DMS53 treated with DMSO at 0.1 percent for 48 hours (cell line): ENCODE measurements around the gene LIMCH1.

Source experiments
- DNase-seq: peaks from one replicate; lab custom pipeline; 2025; ENCODE audit not compliant: unreplicated experiment; lab: John Stamatoyannopoulos, UW

LIMCH1 gene

DNA sequence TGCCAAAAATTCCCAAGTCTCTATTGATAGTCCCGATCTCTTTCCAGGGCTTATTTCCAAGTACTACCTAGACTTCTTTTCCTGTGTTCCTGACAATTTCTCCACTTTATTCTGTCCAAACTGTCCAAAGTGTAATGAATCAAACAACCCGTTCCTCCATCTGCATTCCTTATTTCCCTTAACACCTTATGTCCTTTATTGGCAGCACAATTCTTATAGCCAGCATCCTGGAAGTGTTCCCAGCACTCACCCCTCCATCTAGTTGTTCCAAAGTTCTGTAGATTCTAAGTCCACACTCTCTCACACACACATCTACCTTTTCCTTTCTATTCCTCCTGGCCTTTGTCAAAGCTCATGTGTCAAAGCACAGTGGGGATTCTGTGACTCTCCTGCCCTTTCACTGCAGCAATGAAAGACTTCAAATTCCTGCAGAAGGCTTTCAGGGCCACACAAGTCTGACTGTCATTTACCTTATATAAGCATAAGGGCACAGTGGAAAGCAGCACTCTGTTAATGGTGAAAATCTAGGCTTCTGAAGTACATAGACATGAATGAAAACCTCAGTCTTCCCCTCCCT is 22.1 kb downstream of the LIMCH1 start:
- DNase-seq: no peak

- no peak for DNase-seq
Observed at GRCh38 chr4:41561244-41561643, 23.3 kb downstream of the LIMCH1 start.

- DNase-seq: no peak
Observed at GRCh38 chr4:41567186-41567585, 29.2 kb downstream of the LIMCH1 start.

DNA sequence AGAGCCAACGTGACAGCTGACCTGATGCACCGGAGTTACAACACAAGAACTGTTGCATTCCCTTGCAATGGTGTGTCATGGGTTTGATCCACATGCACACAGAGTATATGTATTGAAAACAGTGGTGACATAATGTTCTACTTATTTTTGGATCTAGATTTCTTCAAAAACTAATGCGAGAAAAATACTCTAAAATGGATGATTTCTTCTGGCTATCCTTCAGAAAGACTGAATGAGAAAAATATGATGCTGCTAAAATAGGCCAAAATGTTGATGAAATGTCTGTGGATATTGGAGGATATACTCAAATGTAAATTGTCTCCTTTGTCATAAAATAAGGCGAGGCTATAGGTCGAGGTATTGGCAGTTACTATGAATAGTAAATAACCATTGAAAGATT is 30.4 kb downstream of the LIMCH1 start:
- no peak for DNase-seq

- no peak for DNase-seq
Observed at GRCh38 chr4:41569961-41570360, 32.0 kb downstream of the LIMCH1 start.

- DNase-seq: no peak
Observed at GRCh38 chr4:41571422-41571821, 33.5 kb downstream of the LIMCH1 start.

DNA sequence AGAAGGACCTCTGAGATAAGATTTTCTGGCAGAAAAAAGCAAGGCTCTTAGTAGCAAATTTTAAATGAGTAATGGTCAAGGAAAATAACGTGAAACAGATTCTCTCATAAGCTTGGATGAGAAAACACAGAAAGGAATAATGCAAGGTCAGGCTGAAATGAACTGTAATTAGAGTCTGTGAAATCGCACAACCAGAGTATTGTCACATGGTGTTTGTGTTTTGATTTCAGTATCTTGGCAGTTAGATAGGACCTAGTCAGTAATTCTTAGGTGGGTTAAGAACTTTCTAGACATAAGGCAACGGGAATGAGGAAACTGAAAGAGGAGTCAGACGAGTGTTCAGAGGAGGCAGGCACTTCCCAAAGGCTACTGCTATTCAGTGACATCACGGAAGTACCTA is 34.6 kb downstream of the LIMCH1 start:
- DNase-seq: no peak

- DNase-seq: no peak
Observed at GRCh38 chr4:41572956-41573355, 35.0 kb downstream of the LIMCH1 start.

GRCh38 chr4:41573502-41574001 is 35.6 kb downstream of the LIMCH1 start:
- DNase-seq: no peak

- no peak for DNase-seq
Observed at GRCh38 chr4:41575207-41575606, 37.2 kb downstream of the LIMCH1 start.

DNA sequence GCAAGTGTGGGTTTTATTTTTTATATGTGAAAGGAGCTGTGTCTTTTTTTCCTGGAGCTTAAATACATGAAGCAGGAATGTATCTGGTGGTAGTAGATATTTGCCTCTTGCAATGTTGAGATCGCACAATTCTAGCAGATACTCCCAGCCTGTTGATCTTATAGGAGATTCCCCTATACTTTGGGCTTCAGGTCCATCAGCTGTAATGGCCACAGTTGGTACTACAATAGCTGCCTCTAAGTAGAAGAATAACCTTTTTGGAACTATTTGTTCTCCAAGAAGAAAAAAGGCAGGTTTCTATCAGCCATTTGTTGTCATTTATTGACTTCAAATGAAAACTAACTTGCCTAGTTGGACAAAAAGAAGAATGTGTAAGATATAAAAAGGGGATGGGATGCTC is 37.7 kb downstream of the LIMCH1 start:
- DNase-seq: no peak

DNA sequence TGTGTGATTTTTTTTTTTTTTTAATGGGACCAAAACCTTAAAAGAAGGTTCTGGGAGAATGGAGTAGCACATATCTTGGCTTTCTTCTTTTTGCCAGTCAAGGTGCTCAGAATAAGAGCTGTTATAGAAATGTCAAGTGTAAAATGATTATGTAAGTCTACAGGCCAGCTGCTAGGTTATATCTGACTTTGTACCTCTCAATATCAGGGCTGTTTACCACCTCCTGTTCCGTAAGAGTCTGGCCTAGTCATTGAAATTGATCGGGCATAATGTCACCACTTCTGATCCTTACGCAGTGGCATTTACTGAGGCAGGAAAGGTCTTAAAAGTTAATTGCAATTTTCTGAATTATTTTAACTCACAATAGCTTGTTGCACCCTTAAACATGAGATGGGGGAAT is 41.1 kb downstream of the LIMCH1 start:
- no peak for DNase-seq

DNA sequence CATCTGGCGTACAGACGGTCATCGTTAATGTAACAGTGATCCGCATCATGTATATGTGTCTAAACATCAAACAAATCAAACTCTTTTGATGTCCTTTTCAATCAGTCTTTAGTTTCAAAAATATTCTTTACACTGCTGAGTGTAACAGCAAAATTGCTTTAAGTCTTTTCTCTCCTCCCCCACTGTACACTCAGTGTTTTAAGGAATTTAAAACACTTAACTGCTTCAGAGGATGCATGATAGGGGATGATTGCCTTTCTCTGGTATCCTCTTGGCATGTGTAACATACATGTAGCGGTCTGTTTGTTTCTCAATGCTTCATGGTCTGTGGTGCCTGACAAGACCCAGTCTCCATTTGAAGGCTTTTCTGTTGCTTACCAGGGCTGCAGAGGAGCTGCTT is 41.6 kb downstream of the LIMCH1 start:
- no peak for DNase-seq

DNA sequence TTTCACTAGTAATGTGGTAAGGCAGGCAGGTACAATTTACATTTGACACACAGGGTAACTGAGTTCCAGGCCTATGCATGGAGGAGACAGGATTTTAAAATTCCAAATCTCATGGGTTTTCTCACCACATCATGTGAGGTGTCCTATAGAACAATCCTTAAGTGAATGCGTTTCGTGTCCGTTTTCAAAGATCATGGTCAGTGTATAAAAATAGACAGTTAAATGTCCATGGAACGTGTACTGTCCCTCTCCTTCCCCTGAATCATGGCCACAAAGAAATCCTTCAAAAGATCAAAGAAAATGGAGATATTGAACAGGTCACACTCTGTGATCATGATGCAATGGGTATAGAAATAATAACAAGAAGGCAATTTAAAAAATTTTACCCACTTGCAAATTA is 42.0 kb downstream of the LIMCH1 start:
- DNase-seq: no peak

- DNase-seq: no peak
Observed at GRCh38 chr4:41586675-41587225, 48.8 kb downstream of the LIMCH1 start.

DNA sequence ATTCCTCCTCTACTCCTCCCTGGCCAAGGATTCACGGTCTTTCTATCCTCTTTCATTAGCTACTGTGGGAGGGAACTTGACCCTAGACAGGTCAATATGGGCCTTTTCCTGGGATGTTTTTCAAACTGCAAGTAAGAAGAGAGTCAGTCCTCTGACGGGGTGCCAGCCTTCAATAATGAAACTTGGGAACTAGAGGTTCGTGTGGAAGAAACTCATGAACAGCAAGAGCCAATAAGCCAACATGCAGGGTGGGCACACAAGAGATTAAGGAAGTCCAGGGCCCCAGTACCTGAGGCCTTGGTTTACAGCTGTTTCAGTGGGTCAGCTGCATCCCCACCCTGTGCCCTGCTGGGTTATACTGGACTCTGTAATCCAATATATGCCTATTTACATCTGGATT is 49.3 kb downstream of the LIMCH1 start:
- DNase-seq: no peak

DNA sequence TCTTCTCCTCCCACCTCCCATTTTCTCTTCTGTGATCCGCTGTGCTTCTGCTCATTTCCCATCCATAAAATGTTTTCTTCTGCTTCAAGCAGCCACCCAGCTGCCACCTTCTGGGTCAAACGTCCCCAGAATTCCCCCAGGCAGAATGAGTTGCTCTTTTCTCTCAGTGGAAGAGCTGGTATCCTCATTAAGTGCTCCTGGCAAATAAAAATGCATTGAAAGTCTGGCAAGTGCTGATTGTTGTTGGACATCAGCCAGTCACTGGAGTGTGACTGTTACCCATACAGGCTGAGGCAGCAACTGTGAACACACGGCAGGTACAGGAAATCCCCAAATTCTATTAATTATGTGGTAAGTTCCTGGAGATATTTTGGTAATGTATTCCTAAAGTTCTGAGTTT is 52.6 kb downstream of the LIMCH1 start:
- DNase-seq: peak; percentile 70

GRCh38 chr4:41594432-41594831 is 56.5 kb downstream of the LIMCH1 start:
- DNase-seq: no peak

GRCh38 chr4:41597494-41597893 is 59.5 kb downstream of the LIMCH1 start:
- DNase-seq: no peak

DNA sequence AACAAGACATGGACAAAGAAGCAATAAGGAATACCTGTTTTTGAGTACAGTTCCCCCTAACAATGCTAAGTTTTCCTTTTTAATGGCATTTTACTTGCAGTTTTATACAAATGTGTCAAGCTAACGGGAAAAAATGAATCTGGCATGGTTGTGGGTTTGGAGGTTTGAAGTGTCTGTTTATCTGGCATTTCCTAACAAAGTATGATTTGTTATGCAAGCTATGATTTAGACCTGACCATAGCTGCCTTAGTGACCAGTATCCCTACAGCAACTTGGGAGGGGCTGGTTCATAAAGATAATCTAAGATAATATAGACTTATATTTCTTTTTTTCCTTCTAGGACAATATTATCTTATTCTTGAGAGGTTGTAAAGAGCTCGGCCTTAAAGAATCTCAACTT is 60.6 kb downstream of the LIMCH1 start:
- DNase-seq: no peak

GRCh38 chr4:41599192-41599786 is 61.3 kb downstream of the LIMCH1 start:
- no peak for DNase-seq

DNA sequence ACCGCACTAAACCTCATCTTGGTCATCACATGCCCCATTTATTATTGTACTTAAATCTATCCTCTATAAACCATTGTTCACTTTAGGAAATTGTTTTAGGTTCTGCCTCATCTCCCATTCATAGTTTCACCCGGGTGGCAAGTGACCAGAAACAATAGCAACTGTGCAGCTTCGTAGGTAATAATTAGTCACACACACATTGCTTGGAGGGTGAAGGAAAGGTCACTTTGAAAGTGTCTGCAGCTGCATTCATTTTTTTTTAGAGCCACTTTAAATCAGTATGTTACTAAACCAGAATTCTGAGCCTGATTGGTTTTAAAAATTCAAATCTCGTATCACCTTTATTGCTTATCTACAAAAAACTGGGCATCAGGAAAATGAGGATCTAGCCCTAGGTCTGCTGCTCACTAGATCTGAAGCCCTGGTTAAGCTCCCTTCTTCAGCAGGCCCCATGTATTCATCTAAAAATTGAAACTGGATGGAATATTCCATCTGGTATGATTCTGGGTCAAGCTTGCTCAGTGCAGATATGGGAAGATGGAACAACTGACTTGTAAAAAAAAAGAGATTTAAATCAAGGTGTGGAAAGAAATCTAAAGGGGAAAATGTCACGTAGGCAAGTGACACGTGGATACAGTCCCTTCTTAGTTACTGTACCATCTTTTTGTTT is 62.4 kb downstream of the LIMCH1 start:
- DNase-seq: no peak
